Measurements from ENCODE around the gene CHCHD6.

Gene CHCHD6

DNA sequence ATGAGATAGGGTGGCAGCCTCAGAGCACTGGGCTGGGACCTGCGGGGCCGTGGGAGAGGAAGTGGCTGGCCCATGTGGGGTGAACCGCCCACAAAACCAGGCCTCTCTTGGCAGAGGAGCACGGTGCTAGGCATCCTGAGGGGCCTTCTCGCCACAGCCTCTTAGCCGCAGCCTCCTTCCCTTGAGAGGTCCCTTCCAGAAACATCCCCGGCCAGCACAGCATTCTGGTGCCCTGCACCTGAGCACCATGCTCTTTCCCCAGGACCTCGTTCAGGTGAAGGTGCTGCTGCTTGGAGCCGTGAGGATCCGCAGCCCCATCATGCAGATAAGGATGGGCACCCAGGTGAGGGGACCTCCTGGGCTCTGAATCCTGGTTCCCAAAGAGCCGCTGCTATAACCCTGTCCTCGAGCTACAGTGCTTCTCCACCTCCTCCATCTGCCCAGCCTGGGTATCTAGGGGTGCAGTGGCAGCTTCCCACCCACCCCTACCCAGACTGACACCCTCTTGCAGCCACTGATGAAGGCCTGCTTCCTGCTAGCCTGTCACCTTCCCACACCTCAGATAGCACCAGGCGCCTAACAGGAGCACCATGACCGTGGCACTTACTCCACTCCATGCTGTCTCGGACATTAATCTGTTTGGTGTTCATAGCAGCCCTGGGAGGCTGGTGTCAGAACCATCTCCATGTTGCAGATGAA lies 37.9 kb upstream of the CHCHD6 start:
- ATAC-seq, result no peak
- DNase-seq, result no peak
- no peak overlapping the region for H3K4me3 Mint-ChIP-seq
- H3K4me1 Mint-ChIP-seq, result no peaks in the 10 kb centered on the region
- H3K9me3 Mint-ChIP-seq, result peaks cover 6% of the 10 kb centered on the region
- peaks cover 2% of the 10 kb centered on the region for H3K36me3 Mint-ChIP-seq (ENCODE audit: low read depth)
- H3K27me3 Mint-ChIP-seq, result peaks cover 4% of the 10 kb centered on the region
- H3K27ac Mint-ChIP-seq, result no peak overlapping the region

DNA sequence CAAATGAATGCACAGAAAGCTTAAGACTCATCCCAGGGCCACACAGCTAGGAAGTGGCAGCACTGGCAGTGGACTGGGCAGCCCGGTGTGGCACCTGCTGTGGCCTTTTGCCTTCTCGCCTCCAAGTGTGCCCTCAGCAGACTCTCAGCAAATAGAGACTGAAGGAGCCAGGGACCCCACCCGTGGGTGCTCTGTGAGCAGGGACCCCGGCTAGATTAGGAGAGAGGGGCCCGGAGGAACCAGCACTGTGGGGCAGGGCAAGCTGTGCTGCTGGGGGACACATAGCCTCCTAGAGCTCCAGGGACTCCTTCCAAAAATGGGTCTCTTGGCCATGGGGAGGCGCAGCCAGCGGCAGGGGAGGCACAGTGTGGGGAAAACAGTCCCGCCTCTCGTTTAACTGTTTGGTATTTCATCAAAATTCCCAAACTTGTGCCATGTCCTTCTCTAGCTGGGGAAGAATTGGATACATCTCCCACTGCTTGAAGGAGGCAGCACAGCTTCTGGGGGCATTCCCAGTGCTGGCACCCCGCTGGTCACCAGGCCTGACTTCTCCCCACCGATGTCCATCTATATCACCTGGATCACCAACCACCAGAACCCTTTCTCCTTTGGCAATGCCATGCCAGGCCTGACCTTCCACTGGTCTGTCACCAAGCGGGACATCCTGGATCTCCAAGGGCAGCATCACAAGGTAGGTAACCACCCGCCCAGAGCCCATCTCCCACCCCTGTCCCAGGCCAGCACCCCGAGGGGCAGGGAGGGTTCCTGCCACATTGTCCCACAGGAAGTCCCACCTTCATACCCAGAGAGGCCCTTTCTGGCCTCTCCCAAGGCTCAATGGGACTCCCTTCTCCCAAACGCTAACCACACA lies 37.1 kb upstream of the CHCHD6 start:
- Mint-ChIP-seq H3K9me3 (peaks cover 9% of the 10 kb centered on the region), H3K4me3 (no peak overlapping the region), H3K27me3 (no peaks in the 10 kb centered on the region), H3K36me3 (ENCODE audit: low read depth) (peaks cover 2% of the 10 kb centered on the region), H3K27ac (no peak overlapping the region), H3K4me1 (no peaks in the 10 kb centered on the region)
- ATAC-seq (no peak), DNase-seq (no peak)

DNA sequence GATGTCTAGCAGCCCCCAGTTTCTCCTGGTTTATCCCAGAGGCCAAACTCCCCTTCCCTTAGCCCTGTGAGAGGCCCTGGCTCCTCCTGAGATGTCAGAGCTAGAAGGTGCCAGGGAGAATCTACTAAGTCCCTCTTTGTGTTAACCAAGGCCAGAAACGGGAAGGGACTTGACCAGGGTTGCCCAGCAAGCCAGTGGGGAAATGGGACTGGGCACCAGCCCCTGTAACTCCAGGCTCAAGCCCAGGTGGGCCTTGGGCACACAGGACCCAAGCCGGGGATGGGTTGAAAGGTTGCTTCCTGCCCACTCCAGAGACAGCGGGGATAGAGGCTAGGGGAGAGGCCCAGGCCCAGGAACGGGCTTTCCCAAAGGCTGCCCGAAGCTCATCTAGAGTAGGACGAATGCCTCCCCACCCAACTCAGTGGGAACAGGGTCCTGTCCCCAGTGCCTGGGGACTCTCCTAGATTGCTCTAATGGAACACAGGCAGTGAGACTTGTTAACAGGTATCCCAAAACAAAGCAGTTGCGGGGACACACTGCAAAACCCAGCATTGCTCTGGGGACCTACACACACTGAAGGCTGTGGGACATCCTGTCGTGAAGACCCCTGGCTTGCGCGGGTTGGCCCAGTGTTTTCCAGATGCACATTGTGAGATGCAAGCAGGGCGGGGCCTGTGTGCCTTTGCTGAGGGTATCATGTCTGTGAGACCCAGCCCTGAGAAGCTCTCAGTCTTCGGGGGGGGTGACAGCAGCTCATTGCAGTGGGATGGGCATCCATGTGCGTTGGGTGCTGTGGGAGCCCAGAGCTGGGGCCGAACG lies 36.2 kb upstream of the CHCHD6 start:
- Mint-ChIP-seq H3K27me3 (no peaks in the 10 kb centered on the region), H3K9me3 (peaks cover 9% of the 10 kb centered on the region), H3K36me3 (ENCODE audit: low read depth) (peaks cover 2% of the 10 kb centered on the region), H3K27ac (no peak overlapping the region), H3K4me1 (no peaks in the 10 kb centered on the region), H3K4me3 (no peak overlapping the region)
- ATAC-seq (no peak), DNase-seq (no peak)

DNA sequence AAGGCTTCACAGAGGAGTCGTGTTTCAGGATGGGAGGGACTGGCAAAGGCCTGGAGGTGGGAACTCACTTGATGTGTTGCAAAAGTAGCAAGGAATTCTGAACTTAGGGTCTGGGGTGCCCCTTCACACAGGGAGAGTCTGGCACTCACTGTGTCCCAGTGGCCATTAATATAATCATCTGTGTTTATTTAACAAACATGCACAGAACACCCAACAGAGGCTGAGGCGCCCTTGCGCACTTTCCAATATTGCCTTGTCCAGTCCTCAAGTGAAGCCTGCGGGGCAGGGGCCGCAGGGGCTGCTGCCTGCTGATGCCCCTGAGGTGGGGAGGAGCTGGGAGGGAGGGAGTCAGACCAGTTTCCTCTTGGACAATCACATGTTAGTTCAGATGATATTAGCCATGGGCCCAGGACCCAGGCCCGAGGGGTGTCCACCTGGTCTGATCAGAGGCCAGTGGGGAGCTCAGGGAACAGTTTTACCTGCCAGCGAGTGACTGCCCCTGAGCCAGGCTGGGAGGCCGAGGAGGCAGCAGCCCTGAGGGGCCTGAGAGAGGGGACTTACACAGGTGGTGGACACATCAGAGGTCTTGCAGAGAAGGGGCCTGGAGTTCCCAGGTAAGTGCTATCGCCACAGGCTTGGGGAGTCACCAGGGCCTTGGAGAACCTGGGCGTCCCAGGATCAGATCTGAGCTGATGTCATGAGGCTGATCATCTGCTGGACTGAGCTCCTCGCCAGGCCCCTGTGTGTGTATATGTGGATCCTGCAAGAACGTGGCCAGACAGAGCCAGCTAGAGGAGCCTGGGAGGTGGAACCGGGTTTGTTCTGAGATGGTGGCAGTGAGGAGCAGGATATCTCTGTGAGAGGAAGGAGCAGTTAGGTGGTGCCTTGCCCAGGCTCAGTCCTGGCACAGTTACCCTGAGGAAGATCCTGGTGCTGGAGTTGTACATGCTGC lies 35.3 kb upstream of the CHCHD6 start:
- Mint-ChIP-seq H3K27me3 (no peaks in the 10 kb centered on the region), H3K4me3 (no peak overlapping the region), H3K27ac (no peak overlapping the region), H3K9me3 (peaks cover 9% of the 10 kb centered on the region), H3K4me1 (no peaks in the 10 kb centered on the region), H3K36me3 (ENCODE audit: low read depth) (peaks cover 2% of the 10 kb centered on the region)
- DNase-seq (no peak), ATAC-seq (no peak)

DNA sequence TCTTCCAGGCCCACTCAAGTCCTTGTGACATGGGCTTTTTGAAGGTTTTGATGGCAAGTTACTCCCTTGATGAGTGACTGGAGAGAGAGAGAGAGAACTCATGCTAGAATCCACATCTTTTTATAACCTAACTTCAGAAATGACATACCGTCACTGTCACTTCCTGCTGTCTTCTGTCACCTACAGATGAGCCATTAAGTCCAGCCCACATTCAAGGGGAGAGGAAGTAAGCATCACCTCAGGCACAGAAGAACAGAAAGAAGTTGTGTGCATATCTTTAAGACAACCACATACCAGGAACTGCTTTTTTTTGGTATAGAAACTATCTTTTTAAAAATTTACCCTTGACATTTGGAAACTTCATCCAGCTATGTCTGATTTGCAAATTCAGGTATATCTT lies 32.5 kb upstream of the CHCHD6 start:
- ATAC-seq (peak; percentile 43), DNase-seq (no peak)
- Mint-ChIP-seq H3K27ac (no peak overlapping the region), H3K4me1 (no peaks in the 10 kb centered on the region), H3K4me3 (no peak overlapping the region), H3K27me3 (peaks cover 1% of the 10 kb centered on the region), H3K9me3 (peaks cover 15% of the 10 kb centered on the region), H3K36me3 (ENCODE audit: low read depth) (peaks cover 2% of the 10 kb centered on the region)

DNA sequence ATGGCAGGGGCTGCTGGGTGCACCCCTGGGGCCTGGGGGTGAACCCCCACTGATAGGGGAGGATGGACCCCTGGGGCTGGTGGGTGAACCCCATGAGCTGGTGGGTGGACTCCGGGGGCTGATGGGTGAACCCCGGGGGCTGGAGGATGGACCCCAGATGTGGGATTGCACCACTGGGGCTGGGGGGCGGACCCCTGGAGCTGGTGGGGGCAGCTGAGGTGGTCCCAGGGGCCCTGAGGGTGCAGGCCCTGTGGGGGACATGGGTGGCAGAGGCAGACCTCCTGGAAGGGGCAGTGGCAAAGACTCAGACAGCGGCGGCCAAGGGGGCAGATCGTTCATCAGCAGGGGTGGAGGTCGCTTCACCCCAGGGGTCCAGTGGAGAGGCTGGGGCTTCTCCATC lies 31.7 kb upstream of the CHCHD6 start:
- Mint-ChIP-seq H3K4me3 (no peak overlapping the region), H3K36me3 (ENCODE audit: low read depth) (peaks cover 2% of the 10 kb centered on the region), H3K27ac (no peak overlapping the region), H3K27me3 (peaks cover 1% of the 10 kb centered on the region), H3K9me3 (peaks cover 15% of the 10 kb centered on the region), H3K4me1 (no peaks in the 10 kb centered on the region)
- ATAC-seq, result no peak
- DNase-seq, result no peak

DNA sequence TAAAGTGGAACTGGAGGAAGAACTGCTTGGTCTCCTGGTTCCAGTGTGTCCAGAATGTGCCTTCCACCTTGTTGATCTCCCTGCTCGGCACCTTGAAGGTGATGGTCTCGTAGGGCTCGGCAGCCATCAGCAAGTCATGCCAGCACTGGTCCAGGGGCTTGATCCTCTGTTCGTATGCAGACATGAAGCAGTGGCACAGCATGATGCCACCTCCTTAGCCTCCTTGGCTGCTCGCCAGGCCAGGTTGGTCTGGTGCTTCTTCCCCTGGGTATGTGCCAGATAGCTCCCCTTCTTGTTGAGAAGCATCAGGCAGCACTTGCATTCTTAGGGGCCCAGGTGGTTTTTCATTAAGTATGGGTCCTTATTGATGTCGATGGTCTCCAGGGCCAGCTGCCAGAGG lies 31.3 kb upstream of the CHCHD6 start:
- no peaks in the 10 kb centered on the region for H3K4me1 Mint-ChIP-seq
- no peak for ATAC-seq

DNA sequence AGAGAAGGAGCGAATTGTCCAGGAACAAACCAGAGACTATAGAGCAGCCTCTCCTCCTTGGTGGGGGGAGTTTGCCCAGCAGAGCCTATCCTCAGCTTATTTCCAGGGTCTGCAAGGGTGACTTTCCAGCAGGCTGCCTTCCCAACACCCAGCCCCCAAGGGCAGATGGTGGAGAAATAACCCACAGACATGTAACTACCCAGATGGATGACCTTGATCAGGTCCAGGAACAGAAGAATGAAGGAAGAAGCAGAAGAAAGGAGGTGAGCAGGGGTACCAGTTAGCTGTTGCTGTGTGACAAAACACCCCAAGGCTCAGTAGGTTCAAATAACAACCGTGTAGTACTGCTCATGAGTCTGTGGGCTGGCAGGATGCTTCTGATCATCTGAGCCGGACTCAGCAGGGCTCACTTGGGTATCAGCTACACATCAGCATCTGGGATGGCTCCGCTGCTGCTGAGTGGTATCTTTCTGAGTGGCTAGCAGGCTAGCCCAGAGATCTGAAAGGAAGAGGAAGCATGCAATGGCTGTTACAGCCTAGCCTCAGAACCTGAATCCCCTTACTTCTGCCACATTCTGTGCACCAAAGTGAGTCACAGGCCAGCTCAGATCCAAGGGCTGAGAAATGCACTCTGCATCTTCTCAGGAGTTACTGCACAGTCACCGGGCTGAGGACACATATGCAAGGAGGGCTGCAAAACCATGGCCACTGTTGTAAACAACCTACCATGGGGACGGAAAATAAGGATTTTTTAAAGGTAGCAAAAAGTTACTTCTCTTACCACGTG lies 26.9 kb upstream of the CHCHD6 start:
- ATAC-seq, result no peak
- Mint-ChIP-seq H3K36me3 (ENCODE audit: low read depth) (no peaks in the 10 kb centered on the region), H3K27ac (no peak overlapping the region), H3K4me1 (peaks cover 4% of the 10 kb centered on the region), H3K27me3 (peaks cover 7% of the 10 kb centered on the region), H3K4me3 (no peak overlapping the region), H3K9me3 (peaks cover 6% of the 10 kb centered on the region)
- no peak for DNase-seq

More for the DNA sequence above, 31.3 kb upstream of the CHCHD6 start:
- Mint-ChIP-seq H3K27ac (no peak overlapping the region), H3K36me3 (ENCODE audit: low read depth) (peaks cover 2% of the 10 kb centered on the region), H3K9me3 (peaks cover 15% of the 10 kb centered on the region), H3K27me3 (peaks cover 1% of the 10 kb centered on the region), H3K4me3 (no peak overlapping the region)
- DNase-seq, result no peak

DNA sequence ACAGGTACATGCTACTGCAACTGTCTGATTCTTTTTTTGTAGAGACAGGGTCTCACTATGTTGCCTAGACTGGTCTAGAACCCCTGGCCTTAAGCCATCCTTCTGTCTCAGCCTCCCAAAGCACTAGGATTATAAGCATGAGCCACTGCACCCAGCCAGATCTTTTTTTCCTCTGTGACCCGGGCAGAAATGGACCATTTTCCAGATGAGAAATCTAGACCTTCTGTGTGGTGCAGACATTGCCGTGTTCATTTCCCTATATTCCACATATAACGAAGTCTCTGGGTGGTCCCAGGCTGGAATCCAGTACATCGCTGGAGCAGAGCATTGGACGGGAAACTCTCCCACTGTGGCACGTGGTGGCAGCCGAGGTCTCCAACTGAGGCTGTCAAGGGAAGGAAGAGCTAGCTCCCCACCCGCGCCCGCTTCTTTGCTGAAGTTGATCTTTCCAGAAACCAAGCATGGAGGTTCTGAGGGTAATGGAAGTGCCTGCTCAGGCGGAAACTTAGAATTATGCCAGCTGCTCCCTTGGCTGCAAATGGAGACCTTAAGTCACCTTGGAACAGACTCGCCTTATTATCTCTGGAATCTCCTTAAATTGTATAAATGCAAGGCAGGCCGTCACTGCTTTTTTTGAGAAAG lies 26.1 kb upstream of the CHCHD6 start:
- H3K27me3 Mint-ChIP-seq, result peaks cover 7% of the 10 kb centered on the region
- H3K4me1 Mint-ChIP-seq, result peaks cover 4% of the 10 kb centered on the region
- no peak for DNase-seq
- ATAC-seq, result no peak
- peaks cover 6% of the 10 kb centered on the region for H3K9me3 Mint-ChIP-seq
- no peak overlapping the region for H3K27ac Mint-ChIP-seq
- no peak overlapping the region for H3K4me3 Mint-ChIP-seq
- H3K36me3 Mint-ChIP-seq (ENCODE audit: low read depth), result no peaks in the 10 kb centered on the region

DNA sequence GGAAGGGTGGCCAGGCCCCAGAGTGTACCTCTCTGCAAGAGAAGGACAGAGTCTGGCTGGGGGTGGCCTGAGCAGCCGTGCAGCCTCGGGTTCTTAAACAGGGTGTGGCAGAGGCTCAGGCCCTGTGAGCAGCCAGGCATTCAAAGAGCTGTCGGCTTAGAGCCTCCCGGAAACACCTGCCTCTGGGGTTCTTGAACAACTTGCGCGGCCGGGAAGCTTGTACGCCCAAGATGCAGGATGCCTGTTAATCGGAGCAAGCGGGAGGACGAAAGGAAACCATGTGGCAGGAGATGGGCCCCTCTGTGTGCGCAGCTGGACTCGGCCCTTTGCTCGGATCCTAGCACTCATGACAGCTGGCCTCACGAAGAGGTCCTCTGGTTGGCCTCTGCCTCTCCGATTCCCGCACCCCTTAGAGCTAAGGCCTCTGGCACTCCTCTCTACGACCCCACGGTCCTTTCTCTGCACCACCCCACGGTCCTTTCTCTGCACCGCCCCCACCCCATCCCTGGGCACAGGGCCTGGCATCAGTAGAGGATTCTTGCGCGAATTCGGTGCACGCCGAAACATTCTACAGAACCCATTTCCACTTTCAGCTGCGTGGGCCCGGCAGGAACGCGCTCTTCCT lies 25.2 kb upstream of the CHCHD6 start:
- Mint-ChIP-seq H3K4me1 (peaks cover 4% of the 10 kb centered on the region), H3K36me3 (ENCODE audit: low read depth) (no peaks in the 10 kb centered on the region), H3K27ac (no peak overlapping the region), H3K27me3 (peaks cover 7% of the 10 kb centered on the region), H3K9me3 (peaks cover 6% of the 10 kb centered on the region), H3K4me3 (peak overlapping the region; percentile 47)
- DNase-seq, result no peak
- ATAC-seq, result no peak

DNA sequence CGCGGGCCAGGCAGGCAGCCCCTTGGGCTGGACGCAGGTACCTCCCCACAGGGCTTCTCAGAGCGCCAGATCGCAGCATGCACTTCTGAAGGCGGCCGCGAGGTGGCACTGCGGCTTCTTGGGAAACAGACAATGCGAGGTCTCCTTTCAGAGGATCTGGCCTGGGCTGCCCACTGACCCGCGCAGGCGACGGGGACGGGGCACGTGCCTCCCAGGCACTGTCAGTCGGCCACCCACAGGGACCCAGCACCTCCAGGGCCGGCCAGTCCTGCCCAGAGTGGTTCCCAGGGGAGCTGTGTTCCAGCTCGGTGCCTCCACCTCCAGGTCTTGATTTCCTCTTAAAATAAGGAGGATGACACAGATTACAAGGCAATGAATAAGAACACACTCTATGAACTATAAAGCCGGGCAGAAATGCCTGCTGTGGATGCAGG lies 24.7 kb upstream of the CHCHD6 start:
- H3K9me3 Mint-ChIP-seq, result peaks cover 6% of the 10 kb centered on the region
- no peak overlapping the region for H3K27ac Mint-ChIP-seq
- ATAC-seq, result peak; percentile 82
- peak overlapping the region; percentile 47 for H3K4me3 Mint-ChIP-seq
- H3K36me3 Mint-ChIP-seq (ENCODE audit: low read depth), result no peaks in the 10 kb centered on the region
- peak; percentile 86 for DNase-seq
- peaks cover 7% of the 10 kb centered on the region for H3K27me3 Mint-ChIP-seq
- peaks cover 4% of the 10 kb centered on the region for H3K4me1 Mint-ChIP-seq

DNA sequence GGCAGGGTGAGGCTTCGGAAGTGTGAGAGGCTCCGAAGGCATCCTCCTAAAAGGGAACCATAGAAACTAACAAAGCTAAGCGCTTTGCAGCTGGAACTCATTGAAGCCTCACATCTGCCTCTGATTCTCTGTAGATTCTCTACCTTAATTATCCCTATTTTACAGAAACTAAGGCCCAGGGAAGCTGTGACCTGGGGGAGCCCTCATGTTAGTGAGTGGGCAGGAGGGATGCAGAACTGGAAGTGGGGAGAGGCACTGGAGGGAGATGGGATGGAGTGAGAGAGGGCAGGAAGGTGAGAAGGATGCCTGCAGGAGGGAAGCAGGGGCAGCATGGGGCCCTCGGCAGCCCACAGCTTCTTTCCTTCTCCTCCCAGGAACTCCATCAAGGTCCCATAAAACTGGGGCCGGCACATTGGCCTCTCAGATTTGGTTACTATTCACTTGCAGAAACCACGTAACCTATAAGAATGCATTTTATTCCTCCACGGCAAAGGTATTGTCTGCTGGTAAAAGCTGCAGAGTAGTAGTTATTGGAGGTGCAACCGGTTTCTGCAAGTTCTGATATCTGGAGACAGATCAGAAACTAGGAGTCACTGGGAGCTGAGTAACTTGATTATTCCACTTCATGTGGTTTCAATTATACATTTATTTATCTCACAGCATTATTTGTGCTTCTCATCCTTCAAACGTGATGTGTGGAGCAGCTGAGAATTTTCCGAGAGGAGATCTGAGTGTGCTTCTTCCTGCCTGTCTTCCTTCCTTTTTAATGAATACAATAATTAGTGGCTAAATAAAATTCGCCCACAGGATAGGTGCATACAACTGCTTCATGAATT lies 24.0 kb upstream of the CHCHD6 start:
- H3K36me3 Mint-ChIP-seq (ENCODE audit: low read depth), result no peaks in the 10 kb centered on the region
- no peak overlapping the region for H3K4me3 Mint-ChIP-seq
- peaks cover 7% of the 10 kb centered on the region for H3K27me3 Mint-ChIP-seq
- peaks cover 4% of the 10 kb centered on the region for H3K4me1 Mint-ChIP-seq
- H3K9me3 Mint-ChIP-seq, result no peaks in the 10 kb centered on the region
- H3K27ac Mint-ChIP-seq, result no peak overlapping the region
- ATAC-seq (no peak), DNase-seq (no peak)

Data from activated naive CD8-positive, alpha-beta T cell treated with anti-CD3 and anti-CD28 coated beads, Interleukin-2, amount 50 U/mL, for 24 hours (primary cell).